ENCODE data around the gene RAD51AP2. TPM values are rescaled to one million over a fixed set of nuclear protein-coding genes. Genes with fewer than 3 reads are reported as not detected.
"Not testable (repeated sequence)": the region's sequence is repeated elsewhere in the genome, so short reads cannot be mapped to it uniquely, and the experiment has no call there.

The RAD51AP2 gene
- total RNA-seq, 2 donors from 2014 or later, result 0.16 to 0.18 TPM

- intact Hi-C loops (cut with DNase I), result loop anchor here in 1 of 2 donors (2.0 to 5.0 kb wide), 2 partner anchors 63 to 108 kb away; no protein-coding TSS in a partner anchor
- DNase-seq (peak; percentile 24), ATAC-seq (peak; percentile 54 to 66)
Measured at GRCh38 chr2:17539611-17540092, 21.4 kb upstream of the RAD51AP2 start.

- ATAC-seq (peak; percentile 86 to 87), DNase-seq (peak; percentile 71)
- intact Hi-C loops (cut with DNase I), result loop anchor here in 1 of 2 donors (2.0 kb wide), 1 partner anchor 62 kb away; no protein-coding TSS in a partner anchor
Measured at GRCh38 chr2:17538844-17539554, 20.8 kb upstream of the RAD51AP2 start.

- ATAC-seq (peak; percentile 5 to 6), DNase-seq (no peak)
- intact Hi-C loops (cut with DNase I), result loop anchor here in 1 of 2 donors (2.0 kb wide), 1 partner anchor 61 kb away; no protein-coding TSS in a partner anchor
Measured at GRCh38 chr2:17538022-17538843, 20.0 kb upstream of the RAD51AP2 start.

GRCh38 chr2:17536416-17536815 lies 18.2 kb upstream of the RAD51AP2 start:
- intact Hi-C loops (cut with DNase I), result no loop called here
- DNase-seq, result no peak
- no peak for ATAC-seq

- intact Hi-C loops (cut with DNase I), result no loop called here
- DNase-seq (no peak), ATAC-seq (no peak)
Measured at GRCh38 chr2:17533546-17533945, 15.3 kb upstream of the RAD51AP2 start.

- intact Hi-C loops (cut with DNase I), result no loop called here
- DNase-seq (no peak), ATAC-seq (no peak)
Measured at GRCh38 chr2:17529771-17530170, 11.5 kb upstream of the RAD51AP2 start.

GRCh38 chr2:17522303-17522702 lies 4.1 kb upstream of the RAD51AP2 start:
- intact Hi-C loops (cut with DNase I), result no loop called here

GRCh38 chr2:17521621-17522020 lies 3.4 kb upstream of the RAD51AP2 start:
- DNase-seq, result no peak
- intact Hi-C loops (cut with DNase I), result no loop called here
- no peak for ATAC-seq

More at GRCh38 chr2:17522303-17522702, 4.1 kb upstream of the RAD51AP2 start:
- DNase-seq (no peak), ATAC-seq (no peak)

- intact Hi-C loops (cut with DNase I), result no loop called here
- ATAC-seq, result no peak
- DNase-seq, result no peak
Measured at GRCh38 chr2:17520761-17521160, 2.5 kb upstream of the RAD51AP2 start.

GRCh38 chr2:17519486-17519885 lies 1.2 kb upstream of the RAD51AP2 start:
- ATAC-seq (no peak), DNase-seq (no peak)
- intact Hi-C loops (cut with DNase I), result no loop called here

- DNase-seq (no peak), ATAC-seq (peak; percentile 21 to 48)
- intact Hi-C loops (cut with DNase I), result no loop called here
Measured at GRCh38 chr2:17517481-17518211, 594 bp downstream of the RAD51AP2 start.

- no peak for DNase-seq
- intact Hi-C loops (cut with DNase I), result no loop called here
- ATAC-seq, result no peak
Measured at GRCh38 chr2:17515652-17516051, 2.6 kb downstream of the RAD51AP2 start.

GRCh38 chr2:17506736-17507616 lies 11.3 kb downstream of the RAD51AP2 start:
- no peak for ATAC-seq
- intact Hi-C loops (cut with DNase I), result no loop called here
- no peak for DNase-seq

- intact Hi-C loops (cut with DNase I), result no loop called here
- DNase-seq (no peak), ATAC-seq (no peak)
Measured at GRCh38 chr2:17497718-17498117, 20.5 kb downstream of the RAD51AP2 start.

GRCh38 chr2:17495590-17495989 lies 22.6 kb downstream of the RAD51AP2 start:
- ATAC-seq (no peak), DNase-seq (no peak)
- intact Hi-C loops (cut with DNase I), result no loop called here

- DNase-seq; intact Hi-C loops (cut with DNase I); ATAC-seq: not testable (repeated sequence)
Measured at GRCh38 chr2:17490165-17490564, 28.1 kb downstream of the RAD51AP2 start.

GRCh38 chr2:17488610-17489009 lies 29.6 kb downstream of the RAD51AP2 start:
- intact Hi-C loops (cut with DNase I); ATAC-seq; DNase-seq: not testable (repeated sequence)

GRCh38 chr2:17483496-17483895 lies 34.7 kb downstream of the RAD51AP2 start:
- intact Hi-C loops (cut with DNase I), result no loop called here
- DNase-seq (no peak), ATAC-seq (no peak)
